HG02571 (cell line): ENCODE measurements around the gene SEMA4F.

ENCODE experiments used
- ATAC-seq: cut with Tn5 transposase; IDR thresholded peaks from one replicate; pipeline ENCODE4 v1.9.1; 2021; ENCODE audit warnings: mild to moderate bottlenecking, moderate library complexity; ENCODE audit not compliant: unreplicated experiment

The SEMA4F gene

GRCh38 chr2:74704216-74704615, 50.2 kb downstream of the SEMA4F start:
- ATAC-seq = no peak

GRCh38 chr2:74706741-74707140, 52.7 kb downstream of the SEMA4F start:
- ATAC-seq = no peak

GRCh38 chr2:74707837-74708236, 53.8 kb downstream of the SEMA4F start:
- no peak for ATAC-seq

GRCh38 chr2:74708296-74708695, 54.2 kb downstream of the SEMA4F start:
- ATAC-seq = no peak

- ATAC-seq = no peak
Measured at GRCh38 chr2:74708883-74709282, 54.8 kb downstream of the SEMA4F start.

- ATAC-seq = no peak
Measured at GRCh38 chr2:74712223-74713053, 58.4 kb downstream of the SEMA4F start.

- no peak for ATAC-seq
Measured at GRCh38 chr2:74714691-74715080, 60.6 kb downstream of the SEMA4F start.

GRCh38 chr2:74715081-74715791, 61.2 kb downstream of the SEMA4F start:
- ATAC-seq = peak; percentile 84

GRCh38 chr2:74715880-74716279, 61.8 kb downstream of the SEMA4F start:
- ATAC-seq = no peak

GRCh38 chr2:74719066-74719465, 65.0 kb downstream of the SEMA4F start:
- no peak for ATAC-seq

- ATAC-seq = no peak
Measured at GRCh38 chr2:74721316-74721715, 67.3 kb downstream of the SEMA4F start.

- ATAC-seq = no peak
Measured at GRCh38 chr2:74724496-74724895, 70.4 kb downstream of the SEMA4F start.

GRCh38 chr2:74725287-74725686, 71.2 kb downstream of the SEMA4F start:
- no peak for ATAC-seq

- no peak for ATAC-seq
Measured at GRCh38 chr2:74728842-74729241, 74.8 kb downstream of the SEMA4F start.

- no peak for ATAC-seq
Measured at GRCh38 chr2:74730530-74730929, 76.5 kb downstream of the SEMA4F start.
